Measurements from ENCODE around the gene SMYD3.

Gene SMYD3

DNA sequence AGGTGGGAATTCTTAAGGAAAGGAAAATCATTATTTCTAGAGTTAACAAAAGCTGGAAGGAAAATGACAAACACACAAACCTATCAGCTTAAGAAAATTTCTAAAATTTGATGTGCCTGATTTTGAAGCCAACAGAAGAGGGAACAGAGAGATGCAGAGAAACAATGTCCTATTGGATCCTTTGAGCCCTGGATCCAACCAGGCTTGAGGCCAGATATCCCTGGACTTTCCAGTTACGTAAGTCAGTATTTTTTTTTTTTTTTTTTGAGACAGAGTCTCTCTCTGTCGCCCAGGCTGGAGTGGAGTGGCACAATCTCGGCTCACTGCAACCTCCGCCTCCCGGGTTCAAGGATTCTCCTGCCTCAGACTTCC lies 703.4 kb downstream of the SMYD3 start:
- no peak overlapping the region for H3K27ac Mint-ChIP-seq
- H3K27me3 Mint-ChIP-seq, result no peaks in the 10 kb centered on the region
- CTCF ChIA-PET, result no interaction called here
- H3K36me3 Mint-ChIP-seq, result no peaks in the 10 kb centered on the region
- no peak overlapping the region for H3K4me3 Mint-ChIP-seq
- peaks cover 7% of the 10 kb centered on the region for H3K4me1 Mint-ChIP-seq
- no peak for DNase-seq
- no peaks in the 10 kb centered on the region for H3K9me3 Mint-ChIP-seq

DNA sequence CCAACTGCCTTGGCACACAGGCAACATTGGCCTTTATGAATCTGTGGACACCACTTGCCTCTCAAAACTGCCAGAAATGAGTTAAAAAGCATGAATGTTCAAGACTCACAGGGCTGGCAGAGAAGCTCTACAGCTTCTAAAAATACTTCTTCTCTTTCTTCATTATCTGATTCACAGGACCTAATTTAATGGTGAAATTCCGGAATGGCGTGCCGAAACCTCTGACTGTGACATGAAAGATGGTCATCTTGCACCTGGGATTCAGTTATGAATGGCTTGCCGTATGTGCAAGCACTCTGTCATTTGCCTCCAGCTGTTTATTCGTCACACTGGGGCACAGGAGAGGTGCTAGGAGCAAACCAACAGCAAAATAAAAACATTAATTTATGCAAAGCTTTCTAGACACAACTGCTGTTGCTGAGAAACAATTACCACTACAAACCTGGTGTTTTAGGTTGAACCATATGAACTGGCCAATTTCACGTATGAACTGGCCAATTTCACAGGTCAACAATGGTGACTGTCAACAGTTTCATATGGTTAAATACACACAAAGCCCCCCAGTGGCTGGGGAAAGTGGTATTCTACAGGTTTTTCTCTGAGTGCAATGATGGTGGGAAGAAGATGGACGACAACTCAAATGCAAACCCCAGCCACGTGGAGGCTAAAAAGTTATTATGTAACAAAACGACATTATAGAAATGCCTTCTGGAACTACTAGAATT lies 704.0 kb downstream of the SMYD3 start:
- CTCF ChIA-PET, result no interaction called here
- Mint-ChIP-seq H3K4me1 (peaks cover 5% of the 10 kb centered on the region), H3K4me3 (no peak overlapping the region), H3K36me3 (no peaks in the 10 kb centered on the region), H3K9me3 (no peaks in the 10 kb centered on the region), H3K27ac (no peak overlapping the region), H3K27me3 (no peaks in the 10 kb centered on the region)
- no peak for DNase-seq

DNA sequence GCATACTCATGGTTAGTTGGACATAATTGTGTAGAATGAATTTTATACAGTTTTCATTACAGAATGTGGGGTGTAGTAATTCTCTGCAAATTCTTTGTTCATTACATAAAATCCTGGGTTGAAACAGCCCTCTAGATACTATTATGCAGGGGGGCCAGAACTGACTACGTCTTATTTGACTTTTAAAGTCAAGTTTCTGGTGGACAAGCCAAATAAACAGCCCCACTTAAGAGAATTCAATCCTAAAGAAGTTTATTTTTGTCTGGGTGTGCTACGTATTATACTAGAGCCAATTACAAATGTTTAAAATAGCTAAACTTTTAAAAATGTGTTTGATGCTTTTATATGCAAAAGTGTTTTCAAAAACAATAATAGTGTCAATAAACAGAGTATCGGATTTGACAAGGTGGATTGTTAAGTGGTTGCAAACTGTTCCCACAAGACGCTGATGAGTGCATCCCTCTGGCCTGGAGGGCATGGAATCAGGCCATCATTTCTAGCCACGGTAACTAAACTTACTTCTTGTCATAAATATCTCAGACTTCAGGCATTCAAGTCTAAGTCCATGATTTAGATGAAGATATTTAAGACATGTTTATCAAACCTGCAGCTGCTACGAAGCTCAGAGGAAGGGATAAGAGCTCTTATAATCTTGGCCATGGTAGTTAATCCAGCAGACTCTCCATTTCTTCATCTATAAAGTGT lies 706.0 kb downstream of the SMYD3 start:
- Mint-ChIP-seq H3K9me3 (no peaks in the 10 kb centered on the region), H3K36me3 (no peaks in the 10 kb centered on the region), H3K27me3 (no peaks in the 10 kb centered on the region), H3K27ac (no peak overlapping the region), H3K4me1 (no peaks in the 10 kb centered on the region), H3K4me3 (no peak overlapping the region)
- CTCF ChIA-PET, result no interaction called here
- DNase-seq, result no peak

DNA sequence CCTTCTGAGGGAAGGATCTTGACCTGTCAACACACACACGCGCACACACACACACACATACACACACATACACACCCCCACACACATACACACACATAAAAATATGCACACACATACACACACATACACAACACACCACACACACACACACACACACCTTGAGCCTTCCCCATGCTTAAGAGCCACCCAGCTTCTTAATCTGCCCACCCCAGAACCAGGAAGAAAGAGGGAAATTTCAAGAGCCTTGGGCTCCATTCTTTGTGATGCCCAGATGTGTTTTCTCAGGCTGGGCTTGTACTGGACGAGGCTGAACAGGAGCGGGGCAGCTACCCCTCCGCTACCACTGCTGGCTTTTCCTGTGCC lies 708.7 kb downstream of the SMYD3 start:
- no peak overlapping the region for H3K27ac Mint-ChIP-seq
- no peak for DNase-seq

DNA sequence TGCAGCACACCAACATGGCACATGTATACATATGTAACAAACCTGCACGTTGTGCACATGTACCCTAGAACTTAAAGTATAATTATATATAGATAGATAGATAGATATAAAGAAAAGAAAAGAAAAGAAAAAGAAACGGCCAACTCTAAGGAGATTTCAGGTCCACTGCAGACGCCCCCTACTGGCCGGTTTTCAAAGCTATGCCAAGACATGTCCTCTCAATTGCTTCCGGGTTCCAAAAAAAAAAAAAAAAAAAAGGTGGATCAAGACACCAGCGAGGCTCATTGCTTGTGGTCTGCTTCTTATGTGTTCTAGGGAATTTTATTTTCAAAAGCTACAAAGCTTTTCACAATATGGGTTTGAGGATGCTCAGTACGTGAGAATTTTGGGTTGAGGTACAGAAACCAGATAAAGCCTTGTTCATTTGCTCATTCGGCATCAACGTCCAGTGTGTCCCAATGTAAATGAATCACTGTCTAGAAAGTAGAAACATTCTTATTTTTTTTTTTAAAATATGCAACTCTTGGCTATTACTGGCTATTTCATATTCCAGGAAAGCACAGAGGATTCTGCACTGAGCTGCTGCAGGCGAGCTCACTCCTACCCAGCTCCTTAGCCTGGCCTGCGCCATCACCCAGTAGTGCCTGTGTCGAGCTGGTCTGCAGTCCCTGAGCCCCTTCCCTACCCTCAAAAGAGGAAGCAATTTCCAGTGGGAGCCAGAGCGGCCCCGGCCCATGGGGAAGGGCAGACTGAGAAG lies 709.3 kb downstream of the SMYD3 start:
- Mint-ChIP-seq H3K9me3 (no peaks in the 10 kb centered on the region), H3K27ac (no peak overlapping the region), H3K4me3 (no peak overlapping the region), H3K27me3 (no peaks in the 10 kb centered on the region), H3K4me1 (no peaks in the 10 kb centered on the region), H3K36me3 (no peaks in the 10 kb centered on the region)
- CTCF ChIA-PET, result interaction anchor here (0.8 to 1.8 kb wide), 2 partner anchors 8 to 27 kb away, joined by 3 to 4 read pairs; no protein-coding TSS in a partner anchor
- DNase-seq, result no peak

More for the DNA sequence above, 708.7 kb downstream of the SMYD3 start:
- no peaks in the 10 kb centered on the region for H3K27me3 Mint-ChIP-seq
- no peaks in the 10 kb centered on the region for H3K9me3 Mint-ChIP-seq
- H3K36me3 Mint-ChIP-seq, result no peaks in the 10 kb centered on the region
- H3K4me1 Mint-ChIP-seq, result no peaks in the 10 kb centered on the region
- H3K4me3 Mint-ChIP-seq, result no peak overlapping the region
- CTCF ChIA-PET, result interaction anchor here (1.8 kb wide), 1 partner anchor 9 kb away, joined by 4 read pairs; no protein-coding TSS in a partner anchor

DNA sequence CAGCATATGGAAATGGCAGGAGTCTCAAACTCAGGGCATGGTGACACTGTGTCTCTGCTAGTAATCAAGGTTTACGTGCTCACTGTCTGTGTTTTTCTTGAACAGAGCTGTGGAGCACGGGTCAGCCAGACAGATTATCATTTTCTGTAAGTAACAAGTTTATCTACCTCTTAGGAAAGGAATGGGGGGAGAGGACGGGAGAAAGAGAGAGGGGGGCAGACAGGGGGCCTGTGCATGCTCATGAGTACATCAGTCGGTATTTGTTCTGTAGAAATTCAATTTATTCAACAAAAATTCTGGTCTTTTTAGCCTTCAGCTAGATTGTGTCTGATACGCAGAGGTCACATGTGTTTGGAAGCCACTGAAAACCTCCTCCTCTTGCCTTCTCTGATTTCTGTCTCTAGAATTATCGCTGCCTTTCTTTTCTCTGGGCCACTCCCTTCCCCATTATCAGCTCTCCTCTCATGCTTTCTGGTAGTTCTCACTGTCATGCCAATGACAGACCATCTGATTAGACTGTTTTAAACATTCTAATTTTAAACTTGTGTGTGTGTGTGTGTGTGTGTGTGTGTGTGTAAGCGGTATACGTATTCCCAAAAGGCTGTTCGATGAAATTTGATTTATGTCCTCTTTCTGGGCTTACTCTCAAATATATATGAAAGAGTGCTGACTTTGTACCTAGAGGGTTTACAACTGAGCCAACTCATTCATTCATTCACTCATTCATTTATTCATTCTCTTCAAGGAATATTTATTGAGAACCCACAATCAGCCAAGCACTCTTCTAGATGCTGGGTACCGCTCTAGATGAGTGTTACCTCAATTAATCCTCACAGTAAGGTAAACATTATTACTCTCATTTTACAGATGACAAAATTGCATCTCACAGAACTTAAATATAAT lies 715.4 kb downstream of the SMYD3 start:
- H3K4me3 Mint-ChIP-seq, result no peak overlapping the region
- H3K27ac Mint-ChIP-seq, result no peak overlapping the region
- H3K36me3 Mint-ChIP-seq, result no peaks in the 10 kb centered on the region

DNA sequence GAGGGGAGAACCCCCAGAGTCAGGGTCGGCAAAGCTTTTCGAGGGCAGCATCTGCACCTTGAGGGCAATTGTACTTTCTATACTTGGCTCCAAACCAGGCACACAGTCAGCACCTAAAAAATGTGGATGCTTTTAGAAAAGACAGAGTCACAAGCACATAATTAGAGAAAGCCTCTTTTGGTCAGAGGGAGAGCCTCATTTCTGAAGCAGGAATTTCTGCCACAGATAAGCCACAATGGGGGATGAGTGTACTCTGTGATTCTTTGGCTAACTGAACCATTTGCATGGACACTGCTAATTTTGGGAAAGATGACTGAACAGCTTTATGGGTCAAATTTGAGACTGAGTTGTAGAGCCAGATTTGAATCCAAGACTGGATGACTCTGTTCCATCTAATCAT lies 716.6 kb downstream of the SMYD3 start:
- Mint-ChIP-seq H3K27me3 (no peaks in the 10 kb centered on the region), H3K4me3 (no peak overlapping the region), H3K9me3 (no peaks in the 10 kb centered on the region), H3K27ac (no peak overlapping the region), H3K36me3 (no peaks in the 10 kb centered on the region), H3K4me1 (no peaks in the 10 kb centered on the region)
- no peak for DNase-seq
- CTCF ChIA-PET, result no interaction called here

More for the DNA sequence above, 715.4 kb downstream of the SMYD3 start:
- Mint-ChIP-seq H3K4me1 (no peaks in the 10 kb centered on the region), H3K9me3 (no peaks in the 10 kb centered on the region), H3K27me3 (no peaks in the 10 kb centered on the region)
- CTCF ChIA-PET, result no interaction called here
- DNase-seq, result no peak

DNA sequence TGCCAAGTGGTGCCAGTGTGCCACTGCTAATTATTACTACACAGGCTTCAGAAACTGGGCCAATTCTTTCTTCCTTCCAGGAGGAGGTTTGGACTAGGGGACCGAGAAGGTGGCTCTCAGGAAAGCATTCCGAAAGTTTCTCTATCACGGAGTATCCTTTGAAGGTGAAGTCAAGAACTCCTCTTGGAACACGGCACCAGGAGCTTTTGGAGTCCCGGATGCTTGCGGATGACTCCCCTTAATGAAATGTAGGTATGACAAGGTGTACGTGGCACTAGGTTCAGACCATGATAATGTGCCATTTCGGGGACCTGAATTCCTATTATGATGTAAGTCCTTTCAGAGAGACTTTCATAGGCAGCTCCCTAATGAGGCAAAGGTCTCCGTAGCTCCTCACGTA lies 718.2 kb downstream of the SMYD3 start:
- Mint-ChIP-seq H3K36me3 (no peaks in the 10 kb centered on the region), H3K27me3 (no peaks in the 10 kb centered on the region), H3K27ac (no peak overlapping the region), H3K9me3 (no peaks in the 10 kb centered on the region), H3K4me1 (no peaks in the 10 kb centered on the region), H3K4me3 (no peak overlapping the region)
- no peak for DNase-seq
- CTCF ChIA-PET, result interaction anchor here (0.8 kb wide), 1 partner anchor 9 kb away, joined by 4 read pairs; no protein-coding TSS in a partner anchor

DNA sequence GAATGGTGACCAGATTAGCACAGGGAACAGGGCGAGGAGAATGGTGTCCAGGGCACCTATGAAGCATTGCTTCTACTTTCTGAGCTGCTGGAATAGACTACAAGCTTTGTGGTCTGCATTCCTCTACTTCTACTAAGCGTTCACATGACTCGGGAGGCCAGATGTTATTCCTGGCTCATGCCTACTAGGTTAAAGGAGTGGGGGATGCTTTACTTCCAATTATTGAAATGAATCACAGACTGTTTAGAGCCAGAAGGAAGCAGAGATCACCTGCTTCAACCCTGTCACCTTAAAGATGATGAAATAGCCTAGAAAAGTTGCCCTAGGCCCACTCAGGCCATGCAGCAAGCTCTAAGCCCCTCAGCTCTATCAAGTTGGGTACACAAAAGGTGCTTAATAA lies 718.8 kb downstream of the SMYD3 start:
- H3K4me3 Mint-ChIP-seq, result no peak overlapping the region
- no peaks in the 10 kb centered on the region for H3K36me3 Mint-ChIP-seq

DNA sequence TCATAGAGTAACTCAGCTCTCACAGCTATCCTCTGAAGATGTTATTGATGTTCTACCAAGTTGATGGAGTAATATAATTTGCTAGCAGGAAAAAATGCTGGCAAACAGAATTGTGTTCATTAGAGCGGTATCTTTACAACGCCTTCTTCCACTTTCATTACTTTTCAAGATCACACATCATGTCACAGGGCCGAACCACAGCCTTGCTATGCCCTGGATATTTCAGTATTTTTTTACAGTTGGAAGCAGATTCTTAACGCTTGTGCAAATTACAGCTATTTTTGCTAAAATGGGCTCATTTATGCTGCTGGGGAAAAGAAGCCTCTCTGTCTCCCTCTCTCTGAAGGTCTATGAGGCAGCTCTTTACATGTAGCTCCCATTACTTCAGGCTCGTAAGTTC lies 720.1 kb downstream of the SMYD3 start:
- no peak for DNase-seq
- CTCF ChIA-PET, result no interaction called here
- no peaks in the 10 kb centered on the region for H3K4me1 Mint-ChIP-seq
- no peak overlapping the region for H3K27ac Mint-ChIP-seq
- no peaks in the 10 kb centered on the region for H3K36me3 Mint-ChIP-seq
- H3K27me3 Mint-ChIP-seq, result no peaks in the 10 kb centered on the region
- H3K9me3 Mint-ChIP-seq, result no peaks in the 10 kb centered on the region
- no peak overlapping the region for H3K4me3 Mint-ChIP-seq

More for the DNA sequence above, 718.8 kb downstream of the SMYD3 start:
- H3K27ac Mint-ChIP-seq, result no peak overlapping the region
- no peaks in the 10 kb centered on the region for H3K27me3 Mint-ChIP-seq
- H3K9me3 Mint-ChIP-seq, result no peaks in the 10 kb centered on the region
- CTCF ChIA-PET, result no interaction called here
- no peak for DNase-seq
- H3K4me1 Mint-ChIP-seq, result no peaks in the 10 kb centered on the region

DNA sequence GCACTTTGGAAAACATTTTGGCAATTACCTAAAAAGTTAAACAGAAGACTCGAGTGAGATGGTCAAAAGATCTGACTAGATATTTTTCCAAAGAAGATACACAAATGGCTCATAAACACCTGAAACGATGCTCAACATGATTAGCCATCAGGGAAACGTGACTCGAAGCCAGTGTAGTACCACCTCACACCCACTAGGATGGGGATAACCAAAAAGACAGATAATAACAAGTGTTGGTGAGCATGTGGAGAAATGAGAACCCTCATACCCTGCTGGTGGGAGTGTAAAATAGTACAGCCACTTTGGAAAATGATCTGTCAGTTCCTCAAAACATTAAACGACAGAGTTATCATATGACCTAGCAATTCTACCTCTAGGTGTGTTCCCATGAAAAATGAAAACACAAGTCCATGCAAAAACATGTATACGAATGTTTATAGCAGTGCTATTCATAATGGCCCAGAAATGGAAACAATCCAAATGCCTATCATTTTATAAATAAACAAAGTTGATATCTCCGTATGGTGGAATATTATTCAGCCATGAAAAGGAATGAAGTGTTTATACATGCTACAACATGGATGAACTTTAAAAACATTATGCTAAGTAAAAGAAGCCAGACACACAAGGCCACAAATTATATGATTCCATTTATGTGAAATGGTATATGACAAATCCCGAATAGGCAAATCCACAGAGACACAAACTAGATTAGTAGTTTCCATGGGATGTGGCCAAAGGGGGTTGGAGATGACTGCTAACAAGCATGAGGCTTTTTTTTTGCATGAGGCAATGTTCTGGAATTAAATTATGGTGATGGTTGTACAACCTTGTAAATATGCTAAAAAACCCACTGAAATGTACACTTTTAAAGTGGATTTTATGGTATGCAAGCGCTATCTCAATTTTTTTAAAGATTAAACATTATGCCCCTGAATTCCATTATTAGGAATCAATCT lies 727.0 kb downstream of the SMYD3 start:
- Mint-ChIP-seq H3K4me1 (no peaks in the 10 kb centered on the region), H3K4me3 (no peak overlapping the region), H3K27me3 (no peaks in the 10 kb centered on the region), H3K9me3 (peaks cover 7% of the 10 kb centered on the region), H3K36me3 (no peaks in the 10 kb centered on the region), H3K27ac (no peak overlapping the region)
- CTCF ChIA-PET, result no interaction called here
- DNase-seq, result no peak

DNA sequence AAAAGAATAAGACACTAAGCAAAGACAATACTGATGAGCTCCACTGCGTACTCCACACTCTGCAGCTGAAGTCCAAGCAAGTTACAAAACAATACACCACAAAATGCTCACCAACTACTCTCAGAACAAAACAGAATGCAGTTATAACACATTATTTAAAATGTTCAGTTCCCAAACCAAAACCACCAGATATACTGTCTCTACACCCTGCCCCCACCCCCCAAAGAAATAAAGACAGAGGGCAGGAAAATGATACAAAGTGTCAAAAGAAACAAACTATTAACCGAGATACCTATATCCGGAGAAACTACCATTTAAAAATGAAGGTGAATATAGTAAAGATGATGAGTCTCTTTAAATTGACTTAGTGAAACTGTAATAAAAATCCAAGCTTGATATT lies 729.3 kb downstream of the SMYD3 start:
- H3K27ac Mint-ChIP-seq, result no peak overlapping the region

DNA sequence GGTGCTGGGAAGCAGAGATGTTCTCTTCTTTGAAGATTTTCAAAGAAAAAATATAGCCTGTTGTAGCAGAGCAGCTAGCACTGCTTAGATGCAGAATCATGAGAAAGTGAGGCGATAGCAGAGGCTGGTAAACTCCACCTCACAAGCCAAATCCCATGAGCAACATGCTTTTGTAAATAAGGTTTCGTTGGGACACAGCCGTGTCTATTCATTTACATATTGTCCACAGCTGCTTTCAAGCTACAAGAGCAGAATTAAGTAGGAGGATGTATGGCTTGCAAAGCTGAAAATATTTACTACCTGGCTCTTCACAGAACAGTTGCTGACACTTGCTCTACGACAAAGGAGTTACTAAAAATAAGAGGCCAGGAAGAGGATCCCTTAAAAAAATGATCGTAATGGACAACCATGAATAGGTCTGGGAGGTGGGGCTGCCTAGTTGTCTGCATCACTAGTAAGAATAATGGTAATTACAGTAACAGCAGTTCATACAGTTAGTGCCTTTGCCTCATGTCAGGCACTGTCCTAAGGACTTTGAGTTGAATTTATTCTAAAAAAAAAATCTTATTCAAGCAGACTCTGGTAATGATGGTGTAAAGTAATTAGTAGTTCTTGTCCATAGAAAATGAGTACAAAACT lies 730.3 kb downstream of the SMYD3 start:
- Mint-ChIP-seq H3K36me3 (no peaks in the 10 kb centered on the region), H3K4me1 (no peaks in the 10 kb centered on the region), H3K9me3 (peaks cover 7% of the 10 kb centered on the region), H3K27me3 (no peaks in the 10 kb centered on the region), H3K4me3 (no peak overlapping the region), H3K27ac (no peak overlapping the region)
- CTCF ChIA-PET, result no interaction called here
- DNase-seq, result no peak

More for the DNA sequence above, 729.3 kb downstream of the SMYD3 start:
- H3K4me1 Mint-ChIP-seq, result no peaks in the 10 kb centered on the region
- no peaks in the 10 kb centered on the region for H3K36me3 Mint-ChIP-seq
- peaks cover 7% of the 10 kb centered on the region for H3K9me3 Mint-ChIP-seq
- DNase-seq, result no peak
- H3K27me3 Mint-ChIP-seq, result no peaks in the 10 kb centered on the region
- H3K4me3 Mint-ChIP-seq, result no peak overlapping the region
- CTCF ChIA-PET, result no interaction called here

Measured in activated naive CD4-positive, alpha-beta T cell treated with anti-CD3 and anti-CD28 coated beads, Interleukin-2, amount 10 ng/mL, durations not matched to agents 7 days and 5 days (primary cell).